ENCODE measurements around the gene OXSR1.

The OXSR1 gene

GRCh38 chr3:38136393-38136776, 29.0 kb upstream of the OXSR1 start:
- DNase-seq (ENCODE audit: insufficient read length, low spot score), result no peak
- no peak for FAIRE-seq
- TF ChIP-seq POLR2A (IDR thresholded peaks at IDR 0.05; ENCODE audit: low read depth, low read length), result no peak

GRCh38 chr3:38136777-38137614, 28.3 kb upstream of the OXSR1 start, which contains the start of gene ACAA1:
TSS of gene ACAA1 (minus strand) at chr3:38137127. CDS start at chr3:38137035, 92 bp downstream.
- FAIRE-seq (peak; percentile 57), DNase-seq (ENCODE audit: insufficient read length, low spot score) (peak; percentile 93)
- peak; percentile 82 for TF ChIP-seq POLR2A (IDR thresholded peaks at IDR 0.05; ENCODE audit: low read depth, low read length)

GRCh38 chr3:38137615-38138348, 27.6 kb upstream of the OXSR1 start:
- DNase-seq (ENCODE audit: insufficient read length, low spot score) (no peak), FAIRE-seq (no peak)
- TF ChIP-seq POLR2A (IDR thresholded peaks at IDR 0.05; ENCODE audit: low read depth, low read length), result no peak

GRCh38 chr3:38138349-38139190, 26.8 kb upstream of the OXSR1 start, which contains the start of gene MYD88:
TSS of gene MYD88 (plus strand) at chr3:38138661. CDS start at chr3:38138701, 40 bp downstream.
- DNase-seq (ENCODE audit: insufficient read length, low spot score) (no peak), FAIRE-seq (no peak)
- peak; percentile 77 for TF ChIP-seq POLR2A (IDR thresholded peaks at IDR 0.05; ENCODE audit: low read depth, low read length)

DNA sequence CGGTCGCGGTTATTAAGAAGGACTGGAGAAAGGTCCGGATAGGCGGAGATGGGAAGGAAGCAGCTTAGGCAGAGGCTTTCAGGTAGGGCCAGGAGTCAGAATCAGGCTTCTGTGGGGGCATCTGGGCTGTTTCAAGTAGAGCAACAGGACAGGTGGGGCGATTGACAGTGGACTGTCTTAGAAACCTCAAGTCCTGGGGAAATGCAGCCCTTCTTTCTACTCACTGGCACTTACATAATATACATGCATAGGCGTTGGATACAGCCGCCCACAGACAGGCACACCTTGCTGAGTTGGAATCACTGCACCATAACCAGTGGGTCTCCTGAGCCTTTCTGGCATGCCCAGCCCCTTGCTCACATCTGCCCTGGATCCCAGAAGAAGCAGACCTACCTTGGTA, 26.1 kb upstream of the OXSR1 start:
- FAIRE-seq (no peak), DNase-seq (ENCODE audit: insufficient read length, low spot score) (no peak)

GRCh38 chr3:38139652-38140051, 25.7 kb upstream of the OXSR1 start:
- DNase-seq (ENCODE audit: insufficient read length, low spot score) (no peak), FAIRE-seq (no peak)
- no peak for TF ChIP-seq POLR2A (IDR thresholded peaks at IDR 0.05; ENCODE audit: low read depth, low read length)

More for the DNA sequence above, 26.1 kb upstream of the OXSR1 start:
- no peak for TF ChIP-seq POLR2A (IDR thresholded peaks at IDR 0.05; ENCODE audit: low read depth, low read length)

GRCh38 chr3:38140326-38141172, 24.8 kb upstream of the OXSR1 start:
- TF ChIP-seq POLR2A (IDR thresholded peaks at IDR 0.05; ENCODE audit: low read depth, low read length), result no peak
- FAIRE-seq, result no peak
- DNase-seq (ENCODE audit: insufficient read length, low spot score), result no peak

- no peak for DNase-seq (ENCODE audit: insufficient read length, low spot score)
- no peak for TF ChIP-seq POLR2A (IDR thresholded peaks at IDR 0.05; ENCODE audit: low read depth, low read length)
- FAIRE-seq, result no peak
These were observed 24.0 kb upstream of the OXSR1 start for GRCh38 chr3:38141173-38141951.

DNA sequence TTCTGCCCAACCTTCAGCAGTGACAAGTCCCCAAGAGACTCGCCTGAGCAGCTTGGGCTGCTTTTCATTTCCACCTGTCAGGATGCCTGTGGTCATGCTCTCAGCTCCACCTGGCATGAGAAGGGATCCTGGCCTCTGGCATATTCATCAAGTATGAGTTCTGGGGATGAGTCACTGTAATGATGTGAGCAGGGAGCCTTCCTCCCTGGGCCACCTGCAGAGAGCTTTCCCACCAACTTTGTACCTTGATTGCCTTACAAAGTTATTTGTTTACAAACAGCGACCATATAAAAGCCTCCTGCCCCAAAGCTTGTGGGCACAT, 23.4 kb upstream of the OXSR1 start:
- TF ChIP-seq POLR2A (IDR thresholded peaks at IDR 0.05; ENCODE audit: low read depth, low read length), result no peak
- FAIRE-seq, result no peak

GRCh38 chr3:38142959-38143358, 22.4 kb upstream of the OXSR1 start:
- no peak for TF ChIP-seq POLR2A (IDR thresholded peaks at IDR 0.05; ENCODE audit: low read depth, low read length)
- DNase-seq (ENCODE audit: insufficient read length, low spot score) (no peak), FAIRE-seq (no peak)

More for the DNA sequence above, 23.4 kb upstream of the OXSR1 start:
- DNase-seq (ENCODE audit: insufficient read length, low spot score), result peak; percentile 34

DNA sequence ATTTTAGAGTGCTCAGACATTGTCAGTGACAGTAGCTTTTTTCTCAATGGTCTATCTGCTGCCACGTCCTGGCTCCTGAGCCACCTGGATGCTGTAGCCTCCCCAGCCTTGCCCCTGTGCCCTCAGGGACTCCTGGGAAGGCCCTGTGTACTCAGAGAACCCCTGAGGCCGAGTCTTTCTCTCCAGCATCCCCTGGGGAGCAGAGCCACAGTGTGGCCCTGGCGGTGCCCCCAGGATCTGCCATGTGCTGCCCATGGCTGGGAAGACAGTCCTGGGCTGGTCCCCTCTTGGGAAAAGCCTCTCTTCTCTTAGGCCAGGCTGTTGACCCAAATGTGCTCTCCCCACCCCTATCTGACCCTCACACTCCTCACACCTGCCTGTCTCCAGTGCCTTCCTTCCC, 21.8 kb upstream of the OXSR1 start:
- no peak for FAIRE-seq
- DNase-seq (ENCODE audit: insufficient read length, low spot score), result no peak
- TF ChIP-seq POLR2A (IDR thresholded peaks at IDR 0.05; ENCODE audit: low read depth, low read length), result no peak

DNA sequence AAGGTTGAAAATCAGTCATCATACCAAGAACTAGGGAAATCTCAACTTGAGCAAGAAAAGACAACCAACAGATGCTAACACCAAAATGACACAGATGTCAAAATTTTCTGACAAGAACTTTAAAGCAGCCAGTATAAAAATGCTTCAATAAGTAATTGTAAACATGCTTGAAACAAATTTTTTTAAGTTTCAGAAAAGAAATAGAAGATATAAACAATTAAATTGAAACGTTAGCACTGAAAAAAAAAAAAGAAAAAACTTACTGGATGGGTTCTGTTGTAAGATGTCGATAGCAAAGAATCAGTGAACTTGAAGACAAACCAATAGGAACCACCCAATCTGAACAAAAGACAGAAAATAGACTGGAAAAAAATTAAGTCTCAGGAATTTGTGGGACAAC, 18.8 kb upstream of the OXSR1 start:
- no peak for FAIRE-seq
- TF ChIP-seq POLR2A (IDR thresholded peaks at IDR 0.05; ENCODE audit: low read depth, low read length), result no peak
- no peak for DNase-seq (ENCODE audit: insufficient read length, low spot score)

Measured in H54 (cell line).